Peyer's patch (tissue), 4 donors: ENCODE results near the gene GNPTG. TPM values are rescaled to one million over a fixed set of nuclear protein-coding genes. Genes with fewer than 3 reads are reported as not detected.

ENCODE experiments used
- DNase-seq, 3 donors: peaks; one replicate each; pipeline ENCODE4 v3.0.0-alpha.2; 2017 to 2019
- H3K27ac ChIP-seq, 4 donors: fragments of 200-600 bp; sonication (generic); one replicate each; pipeline ENCODE4 v1.5.1; 2016 to 2019
- H3K27me3 ChIP-seq, 2 donors: fragments of 200-600 bp; sonication (generic); one replicate each; pipeline ENCODE4 v1.5.1; 2019
- H3K36me3 ChIP-seq, 3 donors: fragments of 200-600 bp; sonication (generic); one replicate each; pipeline ENCODE4 v1.5.1; 2016 to 2019
- H3K4me1 ChIP-seq, 4 donors: fragments of 200-600 bp; sonication (generic); one replicate each; pipeline ENCODE4 v1.5.1; 2016 to 2019
- H3K4me3 ChIP-seq, 4 donors: fragments of 200-600 bp; sonication (generic); 1 replicate in 3 of 4; 2 replicates in 1 of 4; pipeline ENCODE4 v1.5.1; 2016 to 2019; ENCODE audit warnings: mild to moderate bottlenecking in 1 of 4
- H3K9me3 ChIP-seq, 4 donors: fragments of 200-600 bp; sonication (generic); one replicate each; pipeline ENCODE4 v1.5.1; 2016 to 2019; ENCODE audit warnings: mild to moderate bottlenecking in 1 of 4
- CTCF ChIP-seq, 6 experiments: fragments of 450-650 bp in 4 of 6; fragments of 200-600 bp in 2 of 6; sonication (generic) in 1 of 6; IDR thresholded peaks; one replicate each; pipeline ENCODE4 v1.5.1; 2017 to 2019; ENCODE audit warnings: antibody characterized with exemption in 6 of 6, mild to moderate bottlenecking in 3 of 6, moderate library complexity in 1 of 6
- POLR2A ChIP-seq, 2 donors: fragments of 450-650 bp; IDR thresholded peaks; one replicate each; pipeline ENCODE4 v1.5.1; 2017; ENCODE audit warnings: antibody characterized with exemption in 2 of 2, mild to moderate bottlenecking in 2 of 2, moderate library complexity in 2 of 2
- total RNA-seq, 4 donors: library from RNA; depleted of rRNA; stranded (reverse); fragments of >200 nt; gene quantifications; one replicate each; pipeline ENCODE4 v1.1.0, GENCODE V29; 2016

GNPTG gene
- total RNA-seq, 4 donors from 2014 or later, result 51.1 to 83.3 (median 65.0) TPM

- H3K4me3 ChIP-seq, result no peak overlapping the region
- DNase-seq, result no peak
These were observed 10.1 kb downstream of the GNPTG start for GRCh38 chr16:1361685-1362360.

DNA sequence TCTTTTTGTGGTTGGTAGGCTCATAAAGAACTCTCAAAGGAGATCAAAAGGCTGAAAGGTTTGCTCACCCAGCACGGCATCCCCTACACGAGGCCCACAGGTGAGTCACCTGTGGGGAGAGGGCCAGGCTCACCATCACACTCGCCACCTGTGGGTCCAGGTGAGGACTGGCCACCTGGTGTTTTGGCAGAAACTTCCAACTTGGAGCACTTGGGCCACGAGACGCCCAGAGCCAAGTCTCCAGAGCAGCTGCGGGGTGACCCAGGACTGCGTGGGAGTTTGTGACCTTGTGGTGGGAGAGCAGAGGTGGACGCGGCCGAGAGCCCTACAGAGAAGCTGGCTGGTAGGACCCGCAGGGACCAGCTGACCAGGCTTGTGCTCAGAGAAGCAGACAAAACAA, 11.1 kb downstream of the GNPTG start:
- peaks cover 0 to 85% (median 0%) of the 10 kb centered on the region in 3 donors for H3K36me3 ChIP-seq
- no peak overlapping the region for H3K4me3 ChIP-seq

More at GRCh38 chr16:1361685-1362360, 10.1 kb downstream of the GNPTG start:
- Histone ChIP-seq H3K9me3 (no peaks in the 10 kb centered on the region), H3K36me3 (peaks cover 0 to 77% (median 0%) of the 10 kb centered on the region in 3 donors), H3K27ac (no peak overlapping the region), H3K27me3 (no peaks in the 10 kb centered on the region), H3K4me1 (no peaks in the 10 kb centered on the region)
- no peak for TF ChIP-seq POLR2A (IDR thresholded peaks at IDR 0.05)
- no peak for TF ChIP-seq CTCF (IDR thresholded peaks at IDR 0.05)

GRCh38 chr16:1363501-1364041, 11.8 kb downstream of the GNPTG start:
- Histone ChIP-seq H3K36me3 (peaks cover 0 to 88% (median 0%) of the 10 kb centered on the region in 3 donors), H3K9me3 (no peaks in the 10 kb centered on the region), H3K27me3 (no peaks in the 10 kb centered on the region), H3K4me1 (no peaks in the 10 kb centered on the region), H3K27ac (no peak overlapping the region), H3K4me3 (no peak overlapping the region)
- no peak for TF ChIP-seq POLR2A (IDR thresholded peaks at IDR 0.05)
- peak; percentile 44 to 85 (median 78) for TF ChIP-seq CTCF (IDR thresholded peaks at IDR 0.05)
- DNase-seq, result peak; percentile 65 to 84 (median 83)

More for the DNA sequence above, 11.1 kb downstream of the GNPTG start:
- no peaks in the 10 kb centered on the region for H3K9me3 ChIP-seq
- DNase-seq, result no peak
- H3K27me3 ChIP-seq, result no peaks in the 10 kb centered on the region
- H3K27ac ChIP-seq, result no peak overlapping the region
- no peaks in the 10 kb centered on the region for H3K4me1 ChIP-seq
- TF ChIP-seq CTCF (IDR thresholded peaks at IDR 0.05), result no peak
- no peak for TF ChIP-seq POLR2A (IDR thresholded peaks at IDR 0.05)

- no peak overlapping the region for H3K27ac ChIP-seq
- H3K4me1 ChIP-seq, result no peaks in the 10 kb centered on the region
- H3K36me3 ChIP-seq, result peaks cover 0 to 86% (median 0%) of the 10 kb centered on the region in 3 donors
- no peak for DNase-seq
- TF ChIP-seq CTCF (IDR thresholded peaks at IDR 0.05) (no peak), POLR2A (IDR thresholded peaks at IDR 0.05) (no peak)
- no peaks in the 10 kb centered on the region for H3K27me3 ChIP-seq
- H3K9me3 ChIP-seq, result no peaks in the 10 kb centered on the region
- H3K4me3 ChIP-seq, result no peak overlapping the region
These were observed 12.8 kb downstream of the GNPTG start for GRCh38 chr16:1364510-1364909.

DNA sequence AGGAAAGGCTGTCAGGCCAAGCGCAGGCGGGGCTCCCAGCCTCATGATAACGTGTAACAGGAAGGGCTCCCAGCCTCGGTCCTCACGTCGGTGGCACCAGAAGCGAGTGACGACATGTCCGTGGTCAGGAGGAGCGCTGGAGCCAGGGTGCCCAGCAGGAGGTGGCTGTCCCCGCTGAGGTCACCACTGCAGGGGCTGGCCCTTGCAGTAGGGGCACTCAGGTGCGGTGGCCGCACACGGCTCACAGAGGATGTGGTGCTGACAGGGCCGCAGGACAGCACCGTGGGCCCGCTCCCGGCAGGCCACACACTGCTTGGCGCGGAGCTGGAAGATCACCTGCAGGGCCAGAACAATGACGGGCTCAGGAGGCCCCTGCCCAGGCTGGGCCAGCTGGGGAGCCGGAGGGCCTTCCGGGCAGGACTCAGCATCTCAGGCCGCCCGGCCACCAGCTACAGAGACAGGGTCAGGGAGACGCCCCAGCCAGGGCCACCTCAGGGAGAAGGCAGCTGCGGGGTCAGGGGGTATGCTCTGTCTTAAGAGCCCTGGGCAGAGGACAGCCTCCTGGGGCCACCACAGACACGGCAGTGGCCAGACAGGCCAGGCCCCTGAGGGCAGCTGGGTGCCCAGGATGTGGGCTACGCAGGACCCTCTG, 14.5 kb downstream of the GNPTG start:
- no peaks in the 10 kb centered on the region for H3K27me3 ChIP-seq
- no peak overlapping the region for H3K27ac ChIP-seq
- no peaks in the 10 kb centered on the region for H3K4me1 ChIP-seq
- peaks cover 0 to 84% (median 0%) of the 10 kb centered on the region in 3 donors for H3K36me3 ChIP-seq
- no peak overlapping the region for H3K4me3 ChIP-seq
- TF ChIP-seq POLR2A (IDR thresholded peaks at IDR 0.05), result no peak
- no peak for TF ChIP-seq CTCF (IDR thresholded peaks at IDR 0.05)
- no peak for DNase-seq
- no peaks in the 10 kb centered on the region for H3K9me3 ChIP-seq
